ENCODE measurements around the gene TTC13. TPM values are rescaled to one million over a fixed set of nuclear protein-coding genes. Genes with fewer than 3 reads are reported as not detected.

TTC13 gene
- total RNA-seq, 1 donor from 2014 or later = 15.5 TPM

GRCh38 chr1:230930986-230931385 is 47.7 kb downstream of the TTC13 start:
- Mint-ChIP-seq H3K36me3 (peaks cover 27% of the 10 kb centered on the region), H3K9me3 (peaks cover 18% of the 10 kb centered on the region), H3K4me3 (no peak overlapping the region), H3K27ac (no peak overlapping the region), H3K27me3 (ENCODE audit: low read depth) (no peaks in the 10 kb centered on the region), H3K4me1 (no peaks in the 10 kb centered on the region)
- TF ChIP-seq, protein P1, sequence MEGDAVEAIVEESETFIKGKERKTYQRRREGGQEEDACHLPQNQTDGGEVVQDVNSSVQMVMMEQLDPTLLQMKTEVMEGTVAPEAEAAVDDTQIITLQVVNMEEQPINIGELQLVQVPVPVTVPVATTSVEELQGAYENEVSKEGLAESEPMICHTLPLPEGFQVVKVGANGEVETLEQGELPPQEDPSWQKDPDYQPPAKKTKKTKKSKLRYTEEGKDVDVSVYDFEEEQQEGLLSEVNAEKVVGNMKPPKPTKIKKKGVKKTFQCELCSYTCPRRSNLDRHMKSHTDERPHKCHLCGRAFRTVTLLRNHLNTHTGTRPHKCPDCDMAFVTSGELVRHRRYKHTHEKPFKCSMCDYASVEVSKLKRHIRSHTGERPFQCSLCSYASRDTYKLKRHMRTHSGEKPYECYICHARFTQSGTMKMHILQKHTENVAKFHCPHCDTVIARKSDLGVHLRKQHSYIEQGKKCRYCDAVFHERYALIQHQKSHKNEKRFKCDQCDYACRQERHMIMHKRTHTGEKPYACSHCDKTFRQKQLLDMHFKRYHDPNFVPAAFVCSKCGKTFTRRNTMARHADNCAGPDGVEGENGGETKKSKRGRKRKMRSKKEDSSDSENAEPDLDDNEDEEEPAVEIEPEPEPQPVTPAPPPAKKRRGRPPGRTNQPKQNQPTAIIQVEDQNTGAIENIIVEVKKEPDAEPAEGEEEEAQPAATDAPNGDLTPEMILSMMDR (IDR thresholded peaks at IDR 0.05; ENCODE audit: unreplicated experiment) = no peak
- no peak for DNase-seq (ENCODE audit: low spot score in 2 of 2, unreplicated experiment in 2 of 2)

GRCh38 chr1:230926182-230926581 is 52.5 kb downstream of the TTC13 start:
- TF ChIP-seq, protein P1 (IDR thresholded peaks at IDR 0.05; ENCODE audit: unreplicated experiment) = no peak
- Mint-ChIP-seq H3K27ac (no peak overlapping the region), H3K36me3 (peaks cover 38% of the 10 kb centered on the region), H3K4me3 (no peak overlapping the region), H3K9me3 (peaks cover 18% of the 10 kb centered on the region), H3K4me1 (no peaks in the 10 kb centered on the region), H3K27me3 (ENCODE audit: low read depth) (no peaks in the 10 kb centered on the region)
- DNase-seq (ENCODE audit: low spot score in 2 of 2, unreplicated experiment in 2 of 2) = no peak

DNA sequence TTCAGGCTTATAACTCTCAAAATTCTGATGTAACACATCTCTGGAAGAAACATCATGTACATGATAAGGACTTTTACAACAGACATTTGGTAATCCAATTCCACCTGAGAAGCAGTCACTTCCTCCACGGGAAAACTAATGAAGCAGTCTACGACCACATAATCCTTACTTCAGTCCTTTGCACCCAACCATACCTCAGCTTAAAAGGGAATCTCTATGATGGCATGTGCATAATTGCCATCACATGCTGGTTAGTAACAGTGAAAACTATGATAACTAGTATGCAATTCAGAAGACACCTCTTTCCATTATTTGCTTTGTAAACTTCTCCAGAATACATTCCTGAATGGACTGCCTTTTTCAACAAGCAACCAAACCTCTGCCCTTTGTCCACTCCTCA is 53.1 kb downstream of the TTC13 start:
- TF ChIP-seq, protein P1 (IDR thresholded peaks at IDR 0.05; ENCODE audit: unreplicated experiment) = no peak
- no peak for DNase-seq (ENCODE audit: low spot score in 2 of 2, unreplicated experiment in 2 of 2)
- H3K27me3 Mint-ChIP-seq (ENCODE audit: low read depth) = no peaks in the 10 kb centered on the region
- peaks cover 18% of the 10 kb centered on the region for H3K9me3 Mint-ChIP-seq
- H3K36me3 Mint-ChIP-seq = peaks cover 36% of the 10 kb centered on the region
- H3K4me3 Mint-ChIP-seq = no peak overlapping the region
- no peaks in the 10 kb centered on the region for H3K4me1 Mint-ChIP-seq
- no peak overlapping the region for H3K27ac Mint-ChIP-seq

DNA sequence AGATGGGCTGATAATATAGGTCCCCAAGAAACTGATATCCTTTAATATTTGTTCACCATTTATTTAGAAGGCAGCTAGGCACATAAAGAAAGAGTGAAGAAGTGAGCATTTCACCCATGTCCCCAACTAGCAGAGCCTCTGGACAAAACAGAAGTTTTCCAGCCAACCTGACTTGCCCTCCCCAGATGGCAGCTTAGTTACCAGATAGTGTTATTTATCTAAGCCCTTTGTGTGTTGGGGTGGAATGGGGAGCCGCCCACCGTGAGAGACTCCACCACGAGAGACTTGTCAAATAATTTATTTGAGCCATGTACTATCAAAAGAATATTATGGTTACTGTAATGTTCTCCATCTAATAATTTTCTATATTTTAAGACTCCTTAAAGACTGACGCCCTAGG is 55.5 kb downstream of the TTC13 start:
- H3K4me1 Mint-ChIP-seq = no peaks in the 10 kb centered on the region
- H3K36me3 Mint-ChIP-seq = peaks cover 32% of the 10 kb centered on the region
- H3K27ac Mint-ChIP-seq = no peak overlapping the region
- DNase-seq (ENCODE audit: low spot score in 2 of 2, unreplicated experiment in 2 of 2) = no peak
- TF ChIP-seq, protein P1 (IDR thresholded peaks at IDR 0.05; ENCODE audit: unreplicated experiment) = no peak
- no peak overlapping the region for H3K4me3 Mint-ChIP-seq
- H3K9me3 Mint-ChIP-seq = peaks cover 10% of the 10 kb centered on the region
- no peaks in the 10 kb centered on the region for H3K27me3 Mint-ChIP-seq (ENCODE audit: low read depth)

DNA sequence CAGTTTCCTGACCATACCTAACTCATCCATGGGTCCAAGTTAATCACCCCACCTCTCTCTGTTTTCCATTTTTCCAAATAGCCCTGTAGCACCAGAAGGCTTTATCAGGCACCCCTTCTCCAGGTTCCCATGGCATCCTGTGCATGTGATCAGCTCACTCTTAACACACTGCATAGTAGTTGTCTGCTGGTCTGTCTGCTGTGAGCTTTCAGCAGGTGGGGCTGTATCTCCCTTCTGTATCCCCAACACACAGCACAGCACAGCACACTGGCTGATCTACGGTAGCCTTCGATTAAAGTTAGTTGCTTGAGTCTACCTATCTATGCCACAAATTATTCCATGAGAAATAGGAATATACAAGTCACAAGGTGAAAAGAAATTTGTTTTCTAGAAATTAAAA is 56.0 kb downstream of the TTC13 start:
- DNase-seq (ENCODE audit: low spot score in 2 of 2, unreplicated experiment in 2 of 2) = no peak
- no peaks in the 10 kb centered on the region for H3K4me1 Mint-ChIP-seq

More for the DNA sequence above, 56.0 kb downstream of the TTC13 start:
- TF ChIP-seq, protein P1 (IDR thresholded peaks at IDR 0.05; ENCODE audit: unreplicated experiment) = no peak
- H3K4me3 Mint-ChIP-seq = no peak overlapping the region
- peaks cover 6% of the 10 kb centered on the region for H3K9me3 Mint-ChIP-seq
- peaks cover 29% of the 10 kb centered on the region for H3K36me3 Mint-ChIP-seq
- H3K27me3 Mint-ChIP-seq (ENCODE audit: low read depth) = no peaks in the 10 kb centered on the region
- no peak overlapping the region for H3K27ac Mint-ChIP-seq

Data from mesothelial cell of epicardium (in vitro differentiated cells).